Fibroblast of the aortic adventitia (primary cell): ENCODE results near the gene KHDC1. TPM values are rescaled to one million over a fixed set of nuclear protein-coding genes. Genes with fewer than 3 reads are reported as not detected.
"Not testable (repeated sequence)": the region's sequence is repeated elsewhere in the genome, so short reads cannot be mapped to it uniquely, and the experiment has no call there.

Source experiments
- DNase-seq: peaks from one replicate; pipeline ENCODE4 v3.0.0-alpha.2; 2010; ENCODE audit warnings: low read depth
- H3K4me3 ChIP-seq: 2 replicates; pipeline ENCODE4 v1.5.1; 2011; ENCODE audit warnings: low read depth, mild to moderate bottlenecking, control low read depth, low read length, moderate library complexity
- CTCF ChIP-seq: IDR thresholded peaks from 2 replicates; pipeline ENCODE4 v1.5.1; 2011; ENCODE audit warnings: mild to moderate bottlenecking, low read length, control low read depth, inconsistent platforms; ENCODE audit not compliant: insufficient read depth
- total RNA-seq: library from RNA; depleted of rRNA; stranded (reverse); fragments of >200 nt; gene quantifications from 2 replicates; pipeline ENCODE4 v1.2.3, GENCODE V29; 2012; ENCODE audit warnings: low replicate concordance

KHDC1 gene
- total RNA-seq, 1 donor, result 4.5 TPM

- no peak overlapping the region for H3K4me3 ChIP-seq
- DNase-seq, result no peak
- no peak for TF ChIP-seq CTCF
These were observed 21.0 kb downstream of the KHDC1 start for GRCh38 chr6:73242001-73242400.

GRCh38 chr6:73240730-73241129 lies 22.3 kb downstream of the KHDC1 start:
- no peak overlapping the region for H3K4me3 ChIP-seq
- DNase-seq, result no peak
- TF ChIP-seq CTCF, result no peak

GRCh38 chr6:73236144-73236750 lies 26.7 kb downstream of the KHDC1 start:
- H3K4me3 ChIP-seq, result no peak overlapping the region
- TF ChIP-seq CTCF, result no peak
- DNase-seq, result peak; percentile 94

GRCh38 chr6:73234733-73235132 lies 28.3 kb downstream of the KHDC1 start:
- no peak overlapping the region for H3K4me3 ChIP-seq
- peak; percentile 71 for DNase-seq
- no peak for TF ChIP-seq CTCF

GRCh38 chr6:73233971-73234370 lies 29.0 kb downstream of the KHDC1 start:
- peak; percentile 38 for DNase-seq
- H3K4me3 ChIP-seq, result not testable (repeated sequence)

GRCh38 chr6:73233048-73233447 lies 29.9 kb downstream of the KHDC1 start:
- H3K4me3 ChIP-seq, result no peak overlapping the region
- TF ChIP-seq CTCF, result no peak
- DNase-seq, result no peak

- DNase-seq, result no peak
- H3K4me3 ChIP-seq, result no peak overlapping the region
- no peak for TF ChIP-seq CTCF
These were observed 31.0 kb downstream of the KHDC1 start for GRCh38 chr6:73231986-73232391.
